ENCODE data around the gene GALNT18. TPM values are rescaled to one million over a fixed set of nuclear protein-coding genes. Genes with fewer than 3 reads are reported as not detected.

Gene GALNT18
- total RNA-seq, 2 donors from 2014 or later: 29.4 to 105 TPM

GRCh38 chr11:11243590-11244469 lies 378.0 kb downstream of the GALNT18 start:
- no peak overlapping the region for H3K4me3 ChIP-seq
- H3K9me3 ChIP-seq: no peaks in the 10 kb centered on the region
- H3K27ac ChIP-seq: no peak overlapping the region
- intact Hi-C loops (cut with DNase I): no loop called here
- H3K4me1 ChIP-seq (replicated peaks): no peaks in the 10 kb centered on the region
- WGBS: 28% methylated on average over 9 of the region's 9 CpGs
- no peak for DNase-seq (ENCODE audit: low spot score)
- no peak for TF ChIP-seq CTCF (IDR thresholded peaks at IDR 0.05)
- no peak for TF ChIP-seq POLR2A (IDR thresholded peaks at IDR 0.05)
- TF ChIP-seq POLR2AphosphoS5 (IDR thresholded peaks at IDR 0.05): no peak
- no peaks in the 10 kb centered on the region for H3K36me3 ChIP-seq
- no peaks in the 10 kb centered on the region for H3K27me3 ChIP-seq (replicated peaks; ENCODE audit: insufficient read depth)

GRCh38 chr11:11243209-11243589 lies 378.6 kb downstream of the GALNT18 start:
- TF ChIP-seq POLR2AphosphoS5 (IDR thresholded peaks at IDR 0.05) (no peak), POLR2A (IDR thresholded peaks at IDR 0.05) (no peak), CTCF (IDR thresholded peaks at IDR 0.05) (no peak)
- DNase-seq (ENCODE audit: low spot score): no peak
- H3K4me1 ChIP-seq (replicated peaks): no peaks in the 10 kb centered on the region
- no peak overlapping the region for H3K27ac ChIP-seq
- intact Hi-C loops (cut with DNase I): no loop called here
- no peaks in the 10 kb centered on the region for H3K9me3 ChIP-seq
- no peaks in the 10 kb centered on the region for H3K27me3 ChIP-seq (replicated peaks; ENCODE audit: insufficient read depth)
- H3K36me3 ChIP-seq: no peaks in the 10 kb centered on the region
- WGBS: 47% methylated on average over 6 of the region's 6 CpGs
- H3K4me3 ChIP-seq: no peak overlapping the region

- no peak overlapping the region for H3K27ac ChIP-seq
- no peaks in the 10 kb centered on the region for H3K9me3 ChIP-seq
- H3K36me3 ChIP-seq: no peaks in the 10 kb centered on the region
- H3K4me3 ChIP-seq: no peak overlapping the region
- DNase-seq (ENCODE audit: low spot score): no peak
- TF ChIP-seq POLR2AphosphoS5 (IDR thresholded peaks at IDR 0.05) (no peak), POLR2A (IDR thresholded peaks at IDR 0.05) (no peak), CTCF (IDR thresholded peaks at IDR 0.05) (no peak)
- intact Hi-C loops (cut with DNase I): no loop called here
- H3K4me1 ChIP-seq (replicated peaks): no peaks in the 10 kb centered on the region
- WGBS: 88% methylated on average over 2 of the region's 2 CpGs
- H3K27me3 ChIP-seq (replicated peaks; ENCODE audit: insufficient read depth): no peaks in the 10 kb centered on the region
Observed at GRCh38 chr11:11241284-11241683, 380.5 kb downstream of the GALNT18 start.

- Histone ChIP-seq H3K4me3 (no peak overlapping the region), H3K27me3 (replicated peaks; ENCODE audit: insufficient read depth) (no peaks in the 10 kb centered on the region), H3K4me1 (replicated peaks) (no peaks in the 10 kb centered on the region), H3K9me3 (no peaks in the 10 kb centered on the region), H3K27ac (no peak overlapping the region), H3K36me3 (no peaks in the 10 kb centered on the region)
- no peak for DNase-seq (ENCODE audit: low spot score)
- TF ChIP-seq POLR2A (IDR thresholded peaks at IDR 0.05) (no peak), CTCF (IDR thresholded peaks at IDR 0.05) (no peak), POLR2AphosphoS5 (IDR thresholded peaks at IDR 0.05) (no peak)
- 40% methylated on average over 1 of the region's 1 CpG for WGBS
- intact Hi-C loops (cut with DNase I): no loop called here
Observed at GRCh38 chr11:11239959-11240358, 381.8 kb downstream of the GALNT18 start.

Data from prostate gland (tissue), 2 donors.